Testis (tissue), 2 donors: ENCODE results near the gene CACNA1I.

Experiments
- CTCF ChIP-seq, 3 experiments: fragments of 450-650 bp in 2 of 3; fragments of 200-600 bp in 1 of 3; sonication (generic) in 1 of 3; IDR thresholded peaks; one replicate each; pipeline ENCODE4 v1.5.1; 2016 to 2019; ENCODE audit warnings: antibody characterized with exemption in 3 of 3, mild to moderate bottlenecking in 2 of 3, moderate library complexity in 1 of 3
- POLR2A ChIP-seq: fragments of 450-650 bp; IDR thresholded peaks from one replicate; pipeline ENCODE4 v1.6.1; 2017; ENCODE audit warnings: antibody characterized with exemption, mild to moderate bottlenecking, moderate library complexity

GRCh38 chr22:39567135-39567946, 3.2 kb upstream of the CACNA1I start:
- TF ChIP-seq CTCF (IDR thresholded peaks at IDR 0.05), result no peak
- no peak for TF ChIP-seq POLR2A
